Midbrain (tissue), 1 donor: ENCODE data around the gene MOGAT2.

ENCODE experiments used
- DNase-seq: peaks from one replicate; lab custom pipeline; 2025; lab: John Stamatoyannopoulos, UW

The MOGAT2 gene

GRCh38 chr11:75759832-75760231 is 42.2 kb downstream of the MOGAT2 start:
- DNase-seq: no peak

- DNase-seq: no peak
Observed at GRCh38 chr11:75760243-75760642, 42.6 kb downstream of the MOGAT2 start.

- no peak for DNase-seq
Observed at GRCh38 chr11:75760710-75761493, 43.3 kb downstream of the MOGAT2 start.

GRCh38 chr11:75762158-75762557 is 44.5 kb downstream of the MOGAT2 start:
- no peak for DNase-seq

GRCh38 chr11:75762885-75763284 is 45.2 kb downstream of the MOGAT2 start:
- no peak for DNase-seq

- no peak for DNase-seq
Observed at GRCh38 chr11:75763846-75764245, 46.2 kb downstream of the MOGAT2 start.

GRCh38 chr11:75765116-75765515 is 47.5 kb downstream of the MOGAT2 start:
- no peak for DNase-seq

- no peak for DNase-seq
Observed at GRCh38 chr11:75766443-75767227, 49.0 kb downstream of the MOGAT2 start.

- no peak for DNase-seq
Observed at GRCh38 chr11:75767228-75767572, 49.6 kb downstream of the MOGAT2 start.

- no peak for DNase-seq
Observed at GRCh38 chr11:75767793-75768111, 50.1 kb downstream of the MOGAT2 start.

GRCh38 chr11:75768112-75768908 is 50.7 kb downstream of the MOGAT2 start, which contains the start of gene DGAT2:
Gene DGAT2 (plus strand): TSS chr11:75768778. CDS start chr11:75768992, 214 bp downstream.
- peak; percentile 51 for DNase-seq

- DNase-seq: no peak
Observed at GRCh38 chr11:75768909-75769771, 51.5 kb downstream of the MOGAT2 start.

GRCh38 chr11:75770102-75770501 is 52.5 kb downstream of the MOGAT2 start:
- no peak for DNase-seq

- no peak for DNase-seq
Observed at GRCh38 chr11:75771646-75772410, 54.2 kb downstream of the MOGAT2 start.

- DNase-seq: no peak
Observed at GRCh38 chr11:75773595-75774353, 56.1 kb downstream of the MOGAT2 start.

GRCh38 chr11:75775056-75775455 is 57.4 kb downstream of the MOGAT2 start:
- DNase-seq: no peak

GRCh38 chr11:75776546-75776945 is 58.9 kb downstream of the MOGAT2 start:
- no peak for DNase-seq

- no peak for DNase-seq
Observed at GRCh38 chr11:75777461-75778110, 59.9 kb downstream of the MOGAT2 start.

GRCh38 chr11:75778962-75779361 is 61.3 kb downstream of the MOGAT2 start:
- DNase-seq: no peak

GRCh38 chr11:75779960-75780359 is 62.3 kb downstream of the MOGAT2 start:
- no peak for DNase-seq
